Measurements from ENCODE around the gene MYO1D. TPM values are rescaled to one million over a fixed set of nuclear protein-coding genes. Genes with fewer than 3 reads are reported as not detected.

Gene MYO1D
- total and polyA plus RNA-seq, 2 of the 13 experiments (the other 11 are each of a cell fraction or from before 2014, with no cell fraction given), result 13.2 to 17.3 TPM

DNA sequence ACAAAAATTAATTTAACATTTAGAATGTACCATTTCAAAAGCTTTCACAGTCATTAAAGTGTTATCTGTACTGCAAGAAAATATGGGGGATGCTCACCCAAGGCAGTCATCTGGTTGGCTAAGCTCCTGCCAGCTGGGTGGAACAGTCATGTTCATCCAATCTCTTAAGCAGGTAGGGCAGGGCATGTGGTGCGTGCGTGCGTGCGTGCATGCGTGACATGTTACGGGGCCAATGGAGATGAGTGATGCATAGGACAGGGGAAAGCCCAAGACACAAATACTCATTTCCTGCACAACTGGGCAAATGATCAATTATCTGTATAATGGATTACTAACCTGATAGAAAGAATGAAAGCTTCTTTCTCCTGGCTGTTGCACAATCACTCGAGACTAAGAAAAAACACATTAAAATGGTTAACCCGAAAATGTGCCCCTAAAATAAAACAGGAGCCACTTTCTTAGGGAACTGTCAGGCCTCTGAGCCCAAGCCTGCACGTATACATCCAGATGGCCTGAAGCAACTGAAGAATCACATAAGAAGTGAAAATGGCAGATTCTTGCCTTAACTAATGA lies 104.4 kb downstream of the MYO1D start:
- Histone ChIP-seq H3K9me3 (ENCODE audit: low read length) (no peaks in the 10 kb centered on the region), H3K36me3 (replicated peaks in 1 of 2; ENCODE audit: control insufficient read depth in 1 of 2, insufficient read depth in 2 of 2, low read length in 2 of 2) (no peaks in the 10 kb centered on the region), H3K9ac (ENCODE audit: insufficient read depth, low read depth, low read length) (no peak overlapping the region), H4K20me1 (ENCODE audit: insufficient read depth, low read length) (no peaks in the 10 kb centered on the region), H3K4me3 (replicated peaks in 1 of 3; ENCODE audit: insufficient read depth in 1 of 3, low read depth in 2 of 3, low read length in 3 of 3) (no peak overlapping the region), H3K27me3 (ENCODE audit: control insufficient read depth in 1 of 2, insufficient read depth in 2 of 2, low read length in 2 of 2) (no peaks in the 10 kb centered on the region), H3K27ac (ENCODE audit: extremely low read length, insufficient read depth, low read length) (no peak overlapping the region), H3K4me2 (ENCODE audit: low read depth, low read length) (no peak overlapping the region), H3K79me2 (ENCODE audit: insufficient read depth, low read length) (no peaks in the 10 kb centered on the region), H2AFZ (ENCODE audit: low read length) (no peak overlapping the region), H3K4me1 (ENCODE audit: insufficient read depth, low read length) (no peaks in the 10 kb centered on the region)
- in situ Hi-C loops (cut with HindIII; ENCODE audit: extremely low pct_ligation_motif_present, low pct_unique_long_range_greater_than_20kb), result no loop called here
- intact Hi-C loops (cut with micrococcal nuclease; ENCODE audit: unreplicated experiment), result no loop called here
- FAIRE-seq (no peak), DNase-seq (ENCODE audit: low spot score) (no peak), ATAC-seq (no peak)
- no TSS peak for BruUV-seq (replicated peaks)
- CTCF ChIA-PET (ENCODE audit: low intra/inter-chr PET ratio, low total read pairs), result no interaction called here
- POLR2A ChIA-PET, result no interaction called here
- WGBS (ENCODE audit: low lambda C conversion rate), result 98% methylated on average over 9 of the region's 9 CpGs
- TF ChIP-seq KLF11 (CRISPR knock-in tag; IDR thresholded peaks at IDR 0.05) (no peak), CEBPG (CRISPR knock-in tag; IDR thresholded peaks at IDR 0.05) (no peak), CEBPB (IDR thresholded peaks at IDR 0.05; ENCODE audit: borderline replicate concordance, low read depth, low read length) (peak; percentile 19; the same call in 1 of the 2 replicates), MAFF (IDR thresholded peaks at IDR 0.05; ENCODE audit: low read depth, low read length) (no peak)

GRCh38 chr17:32771396-32771795 lies 105.5 kb downstream of the MYO1D start:
- TF ChIP-seq DNMT3B (CRISPR knock-in tag; conservative IDR thresholded peaks at IDR 0.05) (no peak), ZNF317 (CRISPR knock-in tag; IDR thresholded peaks at IDR 0.05) (peak; percentile 96)
- Histone ChIP-seq H3K4me3 (replicated peaks in 1 of 3; ENCODE audit: insufficient read depth in 1 of 3, low read depth in 2 of 3, low read length in 3 of 3) (no peak overlapping the region), H3K36me3 (replicated peaks in 1 of 2; ENCODE audit: control insufficient read depth in 1 of 2, insufficient read depth in 2 of 2, low read length in 2 of 2) (no peaks in the 10 kb centered on the region), H3K9ac (ENCODE audit: insufficient read depth, low read depth, low read length) (no peak overlapping the region), H3K79me2 (ENCODE audit: insufficient read depth, low read length) (no peaks in the 10 kb centered on the region), H3K4me1 (ENCODE audit: insufficient read depth, low read length) (no peaks in the 10 kb centered on the region), H3K4me2 (ENCODE audit: low read depth, low read length) (no peak overlapping the region), H2AFZ (ENCODE audit: low read length) (no peak overlapping the region), H3K27me3 (ENCODE audit: control insufficient read depth in 1 of 2, insufficient read depth in 2 of 2, low read length in 2 of 2) (no peaks in the 10 kb centered on the region), H3K9me3 (ENCODE audit: low read length) (no peaks in the 10 kb centered on the region), H3K27ac (ENCODE audit: extremely low read length, insufficient read depth, low read length) (no peak overlapping the region), H4K20me1 (ENCODE audit: insufficient read depth, low read length) (no peaks in the 10 kb centered on the region)
- ChIA-PET POLR2A (no interaction called here), CTCF (ENCODE audit: low intra/inter-chr PET ratio, low total read pairs) (no interaction called here)
- intact Hi-C loops (cut with micrococcal nuclease; ENCODE audit: unreplicated experiment), result no loop called here
- no TSS peak for BruUV-seq (replicated peaks)
- FAIRE-seq (no peak), ATAC-seq (no peak), DNase-seq (ENCODE audit: low spot score) (no peak)
- 84% methylated on average over 2 of the region's 2 CpGs for WGBS (ENCODE audit: low lambda C conversion rate)
- in situ Hi-C loops (cut with HindIII; ENCODE audit: extremely low pct_ligation_motif_present, low pct_unique_long_range_greater_than_20kb), result no loop called here

Data from HepG2 (cell line).